CD4-positive, CD25-positive, alpha-beta regulatory T cell (primary cell): ENCODE results near the gene KIAA1217. TPM values are rescaled to one million over a fixed set of nuclear protein-coding genes. Genes with fewer than 3 reads are reported as not detected.
"Not testable (repeated sequence)": the region's sequence is repeated elsewhere in the genome, so short reads cannot be mapped to it uniquely, and the experiment has no call there.

Experiments used
- ATAC-seq, 2 donors: fragments of 150-1000 bp; cut with Tn5 transposase; one replicate each; pipeline ENCODE4 v1.10.0; 2021; ENCODE audit warnings: low read depth in 2 of 2, moderate number of reproducible peaks in 2 of 2, moderate library complexity in 1 of 2
- DNase-seq, 3 donors: peaks; one replicate each; pipeline versions ENCODE4 v3.0.0 to v3.0.0-alpha.2; 2012 to 2022; ENCODE audit warnings: mixed read lengths in 1 of 3
- H3K27ac ChIP-seq: one replicate; pipeline ENCODE4 v1.7.0; 2013; ENCODE audit warnings: mild to moderate bottlenecking, low read length; ENCODE audit not compliant: insufficient read depth, poor library complexity, severe bottlenecking
- H3K27me3 ChIP-seq: one replicate; pipeline ENCODE4 v1.7.0; 2013; ENCODE audit warnings: low read length; ENCODE audit not compliant: control insufficient read depth, insufficient read depth
- H3K36me3 ChIP-seq: one replicate; pipeline ENCODE4 v1.7.0; 2013; ENCODE audit warnings: mild to moderate bottlenecking, low read length, moderate library complexity; ENCODE audit not compliant: control insufficient read depth, insufficient read depth
- H3K4me1 ChIP-seq: 2 replicates; pipeline ENCODE4 v1.7.0; 2013; ENCODE audit warnings: mild to moderate bottlenecking, low read length; ENCODE audit not compliant: insufficient read depth, control insufficient read depth, poor library complexity, severe bottlenecking
- H3K4me3 ChIP-seq: one replicate; pipeline ENCODE4 v1.7.0; 2013; ENCODE audit warnings: low read depth, mild to moderate bottlenecking, low read length, moderate library complexity
- H3K9me3 ChIP-seq, 2 experiments: 1 replicate in 1 of 2; 2 replicates in 1 of 2; pipeline ENCODE4 v1.7.0; 2013; ENCODE audit warnings: low read length in 2 of 2, mild to moderate bottlenecking in 1 of 2, moderate library complexity in 1 of 2; ENCODE audit not compliant: control insufficient read depth in 2 of 2
- H3K27ac Mint-ChIP-seq, 3 donors: one replicate each; pipeline ENCODE4 v1.8.0; 2020 to 2022; ENCODE audit warnings: mild to moderate bottlenecking in 3 of 3, mixed read lengths in 3 of 3, moderate library complexity in 2 of 3
- H3K27me3 Mint-ChIP-seq: one replicate; pipeline ENCODE4 v1.8.0; 2022; ENCODE audit warnings: mild to moderate bottlenecking, mixed read lengths
- H3K36me3 Mint-ChIP-seq: one replicate; pipeline ENCODE4 v1.8.0; 2020; ENCODE audit warnings: mixed read lengths
- H3K4me1 Mint-ChIP-seq, 4 donors: one replicate each; pipeline ENCODE4 v1.8.0; 2020 to 2022; ENCODE audit warnings: mixed read lengths in 4 of 4, mild to moderate bottlenecking in 1 of 4
- H3K4me3 Mint-ChIP-seq, 4 donors: one replicate each; pipeline ENCODE4 v1.8.0; 2020 to 2022; ENCODE audit warnings: mild to moderate bottlenecking in 4 of 4, mixed read lengths in 4 of 4, moderate library complexity in 3 of 4
- H3K9me3 Mint-ChIP-seq, 7 donors: one replicate each; pipeline ENCODE4 v1.8.0; 2020 to 2022; ENCODE audit warnings: mixed read lengths in 7 of 7, mild to moderate bottlenecking in 3 of 7, moderate library complexity in 2 of 7
- polyA plus RNA-seq, 4 donors: library from polyadenylated mRNA; unstranded; fragments of 300-500 nt; fragmentation: Illumina TruSeq; gene quantifications; one replicate each; pipeline ENCODE4 v1.2.3, GENCODE V29; 2021
- total RNA-seq: library from RNA; stranded (reverse); gene quantifications from one replicate; pipeline ENCODE4 v1.2.3, GENCODE V29; 2022

KIAA1217 gene
- total and polyA plus RNA-seq, 5 donors from 2014 or later, result 0.10 TPM; not detected in 4

- H3K9me3 ChIP-seq, H3K27me3 ChIP-seq, H3K36me3 Mint-ChIP-seq, H3K4me1 Mint-ChIP-seq, DNase-seq, H3K36me3 ChIP-seq, H3K4me1 ChIP-seq, H3K9me3 Mint-ChIP-seq, H3K27me3 Mint-ChIP-seq, ATAC-seq, H3K27ac ChIP-seq, H3K27ac Mint-ChIP-seq, H3K4me3 ChIP-seq, H3K4me3 Mint-ChIP-seq: not testable (repeated sequence)
Measured at GRCh38 chr10:24337723-24338122, 128.8 kb downstream of the KIAA1217 start.

GRCh38 chr10:24339387-24339786, 130.4 kb downstream of the KIAA1217 start:
- H3K27ac ChIP-seq, result no peak overlapping the region
- DNase-seq (no peak), ATAC-seq (no peak)
- H3K27me3 Mint-ChIP-seq, result no peaks in the 10 kb centered on the region
- H3K4me1 Mint-ChIP-seq, result no peaks in the 10 kb centered on the region
- no peaks in the 10 kb centered on the region for H3K36me3 ChIP-seq
- no peaks in the 10 kb centered on the region for H3K9me3 Mint-ChIP-seq
- no peak overlapping the region for H3K4me3 ChIP-seq
- H3K9me3 ChIP-seq, result no peaks in the 10 kb centered on the region
- no peaks in the 10 kb centered on the region for H3K4me1 ChIP-seq
- H3K36me3 Mint-ChIP-seq, result no peaks in the 10 kb centered on the region
- no peaks in the 10 kb centered on the region for H3K27me3 ChIP-seq
- H3K27ac Mint-ChIP-seq, result no peak overlapping the region
- no peak overlapping the region for H3K4me3 Mint-ChIP-seq

- H3K4me1 Mint-ChIP-seq, result no peaks in the 10 kb centered on the region
- no peaks in the 10 kb centered on the region for H3K36me3 Mint-ChIP-seq
- Histone ChIP-seq H3K4me1 (no peaks in the 10 kb centered on the region), H3K27me3 (no peaks in the 10 kb centered on the region), H3K36me3 (no peaks in the 10 kb centered on the region), H3K9me3 (no peaks in the 10 kb centered on the region), H3K4me3 (no peak overlapping the region), H3K27ac (no peak overlapping the region)
- DNase-seq (no peak), ATAC-seq (no peak)
- H3K9me3 Mint-ChIP-seq, result peaks cover 0 to 1% (median 0%) of the 10 kb centered on the region in 7 donors
- H3K27ac Mint-ChIP-seq, result no peak overlapping the region
- H3K27me3 Mint-ChIP-seq, result no peaks in the 10 kb centered on the region
- H3K4me3 Mint-ChIP-seq, result no peak overlapping the region
Measured at GRCh38 chr10:24340446-24340845, 131.5 kb downstream of the KIAA1217 start.

GRCh38 chr10:24340883-24341282, 131.9 kb downstream of the KIAA1217 start:
- no peaks in the 10 kb centered on the region for H3K36me3 Mint-ChIP-seq
- no peak for DNase-seq
- ATAC-seq, result no peak
- H3K4me3 Mint-ChIP-seq, result no peak overlapping the region
- no peak overlapping the region for H3K27ac Mint-ChIP-seq
- H3K9me3 ChIP-seq, result no peaks in the 10 kb centered on the region
- H3K36me3 ChIP-seq, result no peaks in the 10 kb centered on the region
- no peak overlapping the region for H3K4me3 ChIP-seq
- no peak overlapping the region for H3K27ac ChIP-seq
- H3K4me1 ChIP-seq, result no peaks in the 10 kb centered on the region
- H3K4me1 Mint-ChIP-seq, result no peaks in the 10 kb centered on the region
- H3K27me3 Mint-ChIP-seq, result no peaks in the 10 kb centered on the region
- peaks cover 0 to 1% (median 0%) of the 10 kb centered on the region in 7 donors for H3K9me3 Mint-ChIP-seq
- H3K27me3 ChIP-seq, result no peaks in the 10 kb centered on the region

GRCh38 chr10:24341371-24341770, 132.4 kb downstream of the KIAA1217 start:
- Mint-ChIP-seq H3K4me3 (no peak overlapping the region), H3K9me3 (peaks cover 0 to 1% (median 0%) of the 10 kb centered on the region in 7 donors), H3K4me1 (no peaks in the 10 kb centered on the region), H3K36me3 (no peaks in the 10 kb centered on the region), H3K27me3 (no peaks in the 10 kb centered on the region), H3K27ac (no peak overlapping the region)
- Histone ChIP-seq H3K27me3 (no peaks in the 10 kb centered on the region), H3K36me3 (no peaks in the 10 kb centered on the region), H3K9me3 (no peaks in the 10 kb centered on the region), H3K4me1 (no peaks in the 10 kb centered on the region), H3K27ac (no peak overlapping the region), H3K4me3 (no peak overlapping the region)
- no peak for DNase-seq
- ATAC-seq, result no peak

GRCh38 chr10:24341897-24342296, 133.0 kb downstream of the KIAA1217 start:
- DNase-seq, result no peak
- Histone ChIP-seq H3K4me1 (no peaks in the 10 kb centered on the region), H3K36me3 (no peaks in the 10 kb centered on the region), H3K27ac (no peak overlapping the region), H3K9me3 (no peaks in the 10 kb centered on the region), H3K27me3 (no peaks in the 10 kb centered on the region), H3K4me3 (no peak overlapping the region)
- no peaks in the 10 kb centered on the region for H3K27me3 Mint-ChIP-seq
- peaks cover 0 to 1% (median 0%) of the 10 kb centered on the region in 7 donors for H3K9me3 Mint-ChIP-seq
- no peak for ATAC-seq
- H3K36me3 Mint-ChIP-seq, result no peaks in the 10 kb centered on the region
- H3K4me3 Mint-ChIP-seq, result no peak overlapping the region
- H3K27ac Mint-ChIP-seq, result no peak overlapping the region
- H3K4me1 Mint-ChIP-seq, result no peaks in the 10 kb centered on the region

- no peak for DNase-seq
Measured at GRCh38 chr10:24343686-24344085, 134.7 kb downstream of the KIAA1217 start.

GRCh38 chr10:24344279-24344678, 135.3 kb downstream of the KIAA1217 start:
- Mint-ChIP-seq H3K4me1 (no peaks in the 10 kb centered on the region), H3K27ac (no peak overlapping the region), H3K36me3 (no peaks in the 10 kb centered on the region), H3K4me3 (no peak overlapping the region), H3K27me3 (peaks cover 3% of the 10 kb centered on the region), H3K9me3 (peaks cover 0 to 1% (median 0%) of the 10 kb centered on the region in 7 donors)
- no peaks in the 10 kb centered on the region for H3K36me3 ChIP-seq
- H3K9me3 ChIP-seq, result no peaks in the 10 kb centered on the region
- H3K27ac ChIP-seq, result no peak overlapping the region
- H3K27me3 ChIP-seq, result no peaks in the 10 kb centered on the region
- no peaks in the 10 kb centered on the region for H3K4me1 ChIP-seq
- ATAC-seq (no peak), DNase-seq (no peak)
- H3K4me3 ChIP-seq, result no peak overlapping the region

More at GRCh38 chr10:24343686-24344085, 134.7 kb downstream of the KIAA1217 start:
- Histone ChIP-seq H3K36me3 (no peaks in the 10 kb centered on the region), H3K9me3 (no peaks in the 10 kb centered on the region), H3K27ac (no peak overlapping the region), H3K27me3 (no peaks in the 10 kb centered on the region), H3K4me3 (no peak overlapping the region), H3K4me1 (no peaks in the 10 kb centered on the region)
- no peaks in the 10 kb centered on the region for H3K36me3 Mint-ChIP-seq
- ATAC-seq, result no peak
- H3K27ac Mint-ChIP-seq, result no peak overlapping the region
- no peak overlapping the region for H3K4me3 Mint-ChIP-seq
- no peaks in the 10 kb centered on the region for H3K4me1 Mint-ChIP-seq
- H3K27me3 Mint-ChIP-seq, result no peaks in the 10 kb centered on the region
- H3K9me3 Mint-ChIP-seq, result peaks cover 0 to 1% (median 0%) of the 10 kb centered on the region in 7 donors
